ENCODE data around the gene KCNJ3.
"Not testable (repeated sequence)": the region's sequence is repeated elsewhere in the genome, so short reads cannot be mapped to it uniquely, and the experiment has no call there.

Gene KCNJ3

DNA sequence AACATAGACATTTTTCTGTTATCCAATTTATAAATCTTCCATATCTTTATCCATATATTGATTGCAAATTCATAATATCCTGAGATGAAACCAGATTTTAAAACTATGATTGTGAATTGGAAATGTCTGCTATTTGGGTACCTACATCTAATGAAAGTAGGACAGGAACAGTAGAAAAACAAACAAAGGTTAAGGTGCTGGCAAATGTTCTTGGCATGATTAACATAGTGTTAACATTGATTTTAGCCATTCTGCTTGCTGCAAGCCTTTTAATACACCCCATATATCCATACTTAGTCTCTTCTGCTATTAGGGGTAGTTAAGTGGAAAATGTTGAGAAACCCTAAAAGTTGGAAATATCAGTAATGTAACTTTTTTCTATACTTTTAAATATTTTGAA lies 152.0 kb downstream of the KCNJ3 start:
- no peak for DNase-seq

DNA sequence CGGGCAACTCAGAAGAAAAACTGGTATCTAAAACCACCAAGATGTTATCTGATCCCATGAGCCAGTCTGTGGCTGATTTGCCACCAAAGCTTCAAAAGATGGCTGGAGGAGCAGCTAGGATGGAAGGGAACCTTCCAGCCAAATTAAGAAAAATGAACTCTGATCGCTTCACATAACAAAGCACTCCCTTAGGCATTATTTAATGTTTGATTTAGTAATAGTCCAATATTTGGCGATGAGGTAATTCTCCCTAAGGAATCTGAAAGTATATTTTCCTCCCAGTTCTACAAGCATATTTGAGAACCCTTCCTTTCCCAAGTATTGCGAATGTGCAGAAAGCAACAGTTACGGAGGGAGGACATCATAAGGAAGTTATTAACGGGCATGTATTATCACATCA lies 156.6 kb downstream of the KCNJ3 start:
- no peak for DNase-seq

DNA sequence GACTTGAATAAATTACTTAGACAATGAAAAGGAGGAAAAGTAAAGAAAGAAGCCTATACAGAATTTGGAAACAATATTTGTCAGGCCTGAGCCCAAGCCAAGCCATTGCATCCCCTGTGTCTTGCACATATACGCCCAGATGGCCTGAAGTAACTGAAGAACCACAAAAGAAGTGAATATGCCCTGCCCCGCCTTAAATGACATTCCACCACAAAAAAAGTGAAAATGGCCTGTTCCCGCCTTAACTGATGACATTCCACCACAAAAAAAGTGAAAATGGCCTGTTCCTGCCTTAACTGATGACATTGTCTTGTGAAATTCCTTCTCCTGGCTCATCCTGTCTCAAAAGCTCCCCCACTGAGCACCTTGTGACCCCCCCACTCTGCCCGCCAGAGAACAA lies 168.7 kb downstream of the KCNJ3 start:
- not testable (repeated sequence) for DNase-seq

DNA sequence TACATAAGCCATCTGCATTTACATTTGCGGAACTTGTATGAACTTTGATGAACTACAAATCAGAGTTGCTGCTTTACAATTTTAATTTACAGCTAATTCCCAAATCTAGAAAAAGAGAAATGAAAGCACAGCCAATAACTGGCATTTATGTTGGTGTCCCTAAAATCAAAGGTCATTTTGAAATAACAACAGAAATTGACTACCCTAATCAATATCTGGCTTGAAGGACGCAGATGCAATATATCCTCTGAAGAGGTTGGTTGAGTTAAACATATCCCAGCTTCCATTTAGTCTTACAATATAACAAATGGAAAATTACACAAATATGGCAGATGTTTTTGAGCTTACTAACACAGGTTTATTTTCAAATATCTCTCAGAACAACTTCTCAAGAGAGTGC lies 177.5 kb downstream of the KCNJ3 start:
- no peak for DNase-seq

DNA sequence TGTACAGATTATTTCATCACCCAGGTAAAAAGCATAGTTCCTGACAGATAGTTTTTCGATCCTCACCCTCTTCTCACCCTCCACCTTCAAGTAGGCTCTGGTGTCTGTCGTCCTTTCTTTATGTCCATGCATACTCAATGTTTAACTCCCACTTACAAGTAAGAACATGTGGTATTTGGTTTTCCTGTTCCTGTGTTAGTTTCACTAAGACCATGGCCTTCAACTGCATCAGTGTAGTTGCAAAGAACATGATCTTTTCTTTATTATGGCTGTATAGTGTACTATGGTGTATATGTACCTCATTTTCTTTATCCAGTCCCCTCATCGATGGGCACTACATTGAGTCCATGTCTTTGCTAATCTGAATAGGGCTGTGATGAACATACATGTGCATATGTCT lies 184.2 kb downstream of the KCNJ3 start:
- DNase-seq: no peak

DNA sequence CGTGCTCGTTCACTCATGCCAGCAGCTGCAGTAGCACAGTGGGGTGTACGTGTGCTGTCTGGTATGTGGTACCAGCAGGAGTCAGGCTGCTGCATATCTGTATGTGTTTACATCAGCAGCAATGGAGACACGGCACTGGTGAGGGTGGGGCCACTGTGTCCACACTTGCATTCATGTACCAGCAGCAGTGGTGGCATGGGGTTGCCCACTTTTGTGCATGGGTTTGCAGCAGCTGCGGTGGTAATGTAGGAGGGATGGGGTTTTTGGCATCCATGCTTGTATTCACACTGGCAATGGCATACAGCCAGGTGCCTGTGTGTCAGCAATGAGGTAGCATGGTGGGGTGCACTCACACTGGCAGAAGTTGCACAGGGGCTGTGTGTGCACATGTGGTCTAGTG lies 187.8 kb downstream of the KCNJ3 start:
- no peak for DNase-seq

DNA sequence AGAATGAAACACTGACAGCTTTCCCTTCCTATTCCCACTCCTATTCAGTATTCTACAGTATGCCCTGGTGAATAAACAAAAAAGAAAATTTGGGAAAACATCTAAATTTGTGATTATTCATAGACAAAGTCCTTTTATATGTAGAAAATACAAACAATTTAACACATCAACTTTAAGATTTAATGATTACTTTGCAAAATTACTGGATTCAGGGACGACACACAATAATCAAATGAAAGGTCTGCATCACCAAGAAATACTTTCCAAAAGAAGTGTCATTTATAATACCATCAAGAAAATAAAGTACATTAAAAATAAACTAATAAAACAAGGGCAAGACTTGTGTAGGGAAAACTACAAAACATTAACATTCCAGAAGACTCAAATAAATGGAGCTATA lies 199.8 kb downstream of the KCNJ3 start:
- DNase-seq: no peak

DNA sequence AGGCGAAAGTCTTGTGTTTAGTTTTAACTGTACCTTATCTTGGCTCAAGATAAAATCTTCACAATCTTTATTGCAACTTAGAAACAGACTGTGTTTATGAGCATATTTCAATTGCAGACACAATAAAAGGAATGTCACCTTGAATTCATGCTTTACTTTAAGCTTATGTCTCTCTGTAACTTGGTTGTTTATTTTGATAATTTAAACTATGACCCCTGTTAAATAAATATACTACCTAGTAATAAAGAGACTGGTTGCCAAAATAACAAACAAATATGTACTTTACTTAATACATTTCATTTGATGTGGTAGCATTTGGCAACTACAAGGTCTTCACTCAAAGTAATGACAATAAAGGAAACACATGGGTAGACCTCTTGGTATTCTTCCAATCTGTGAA lies 202.6 kb downstream of the KCNJ3 start:
- DNase-seq: no peak
